Kidney (tissue), 14 donors: ENCODE measurements around the gene TAS1R3. TPM values are rescaled to one million over a fixed set of nuclear protein-coding genes. Genes with fewer than 3 reads are reported as not detected.
A peak's percentile ranks its signal among the peaks of the same experiment; 100 is the strongest.

Source experiments
- DNase-seq, 5 donors: peaks; one replicate each; pipeline ENCODE4 v3.0.0-alpha.2; 2013 to 2020
- FAIRE-seq: peaks from 2 replicates; lab custom pipeline; 2012; peaks lifted over from hg19 to GRCh38; lab: Jason Lieb, UNC
- H3K27ac ChIP-seq, 2 donors: one replicate each; pipeline ENCODE4 v1.7.0; 2013; ENCODE audit warnings: low read depth in 2 of 2, low read length in 2 of 2, inconsistent platforms in 1 of 2
- H3K27me3 ChIP-seq: one replicate; pipeline ENCODE4 v1.7.1; 2013; ENCODE audit warnings: low read length, inconsistent platforms; ENCODE audit not compliant: control insufficient read depth, insufficient read depth
- H3K36me3 ChIP-seq, 3 donors: one replicate each; pipeline versions ENCODE4 v1.7.0 to v1.7.1; 2013; ENCODE audit warnings: low read length in 3 of 3, control low read depth in 1 of 3, inconsistent platforms in 1 of 3; ENCODE audit not compliant: insufficient read depth in 3 of 3, control insufficient read depth in 2 of 3
- H3K4me1 ChIP-seq, 3 donors: one replicate each; pipeline versions ENCODE4 v1.7.0 to v1.7.1; 2013; ENCODE audit warnings: low read length in 3 of 3, inconsistent platforms in 1 of 3, low read depth in 1 of 3; ENCODE audit not compliant: control insufficient read depth in 2 of 3, insufficient read depth in 2 of 3
- H3K4me3 ChIP-seq, 3 donors: one replicate each; pipeline versions ENCODE4 v1.7.0 to v1.8.1; 2013; ENCODE audit warnings: low read length in 3 of 3, control low read depth in 1 of 3, inconsistent platforms in 1 of 3
- H3K9ac ChIP-seq, 3 donors: one replicate each; pipeline versions ENCODE4 v1.7.0 to v1.7.1; 2013; ENCODE audit warnings: low read length in 3 of 3, control low read depth in 1 of 3, inconsistent platforms in 1 of 3
- H3K9me3 ChIP-seq, 3 donors: one replicate each; pipeline versions ENCODE4 v1.7.0 to v1.7.1; 2013; ENCODE audit warnings: low read length in 3 of 3, control low read depth in 1 of 3, inconsistent platforms in 1 of 3; ENCODE audit not compliant: control insufficient read depth in 2 of 3, insufficient read depth in 1 of 3
- intact Hi-C: fragments of 100-400 bp; cut with DNase I; formaldehyde crosslinking; loops from one replicate; pipeline ENCODE4 v1.11.1; 2022
- polyA plus RNA-seq: library from polyadenylated mRNA; stranded (reverse); fragments of 350-450 nt; fragmentation: Illumina TruSeq; extraction: RNeasy Lipid Tissue Mini Kit (QIAGEN cat#74804); gene quantifications from one replicate; pipeline ENCODE4 v1.2.3, GENCODE V29; 2014; ENCODE audit warnings: low read depth, low replicate concordance; ENCODE audit not compliant: insufficient read depth
- total RNA-seq: library from RNA; stranded (reverse); fragmentation: NEBNext Ultra II Directional; extraction: Animal tissue kit (Norgen Biotek cat#: 25700); gene quantifications from one replicate; pipeline ENCODE4 v1.2.1, GENCODE V29; 2021
- TF ChIP-seq, protein P1 (sequence below): IDR thresholded peaks from 3 replicates; pipeline ENCODE4 v1.5.1; 2012; ENCODE audit warnings: mild to moderate bottlenecking, moderate library complexity, borderline replicate concordance; ENCODE audit not compliant: insufficient read depth; ENCODE audit errors: extremely low read depth
- donor health status: control.
- donor health status: control.
- donor health status: control.
- donor health status: control.
- donor health status: control.
- donor health status: DM: yes; HTN: yes; CAD: no.
- donor health status: Normal renal cell carcinoma (clear cell type).

Gene TAS1R3
- total and polyA plus RNA-seq, 2 donors from 2014 or later, result 0.15 to 1.3 TPM

DNA sequence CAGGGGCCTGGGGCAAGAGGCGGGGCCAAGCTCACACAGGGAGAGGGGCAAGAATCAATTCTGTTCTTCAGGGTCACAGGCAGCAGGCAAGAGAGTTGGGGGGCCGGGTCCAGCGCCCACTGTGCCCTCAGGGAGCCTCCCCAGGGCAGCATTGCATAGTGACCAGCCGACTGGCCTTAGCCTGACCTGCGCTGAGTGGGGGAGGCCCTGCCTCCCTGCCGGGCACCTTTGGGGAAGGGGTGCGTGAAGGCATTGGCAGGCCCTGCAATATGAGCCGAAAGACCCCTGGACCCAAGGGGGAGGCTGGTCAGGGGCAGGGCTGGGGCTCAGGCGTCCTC, 38.7 kb upstream of the TAS1R3 start:
- TF ChIP-seq, protein P1, sequence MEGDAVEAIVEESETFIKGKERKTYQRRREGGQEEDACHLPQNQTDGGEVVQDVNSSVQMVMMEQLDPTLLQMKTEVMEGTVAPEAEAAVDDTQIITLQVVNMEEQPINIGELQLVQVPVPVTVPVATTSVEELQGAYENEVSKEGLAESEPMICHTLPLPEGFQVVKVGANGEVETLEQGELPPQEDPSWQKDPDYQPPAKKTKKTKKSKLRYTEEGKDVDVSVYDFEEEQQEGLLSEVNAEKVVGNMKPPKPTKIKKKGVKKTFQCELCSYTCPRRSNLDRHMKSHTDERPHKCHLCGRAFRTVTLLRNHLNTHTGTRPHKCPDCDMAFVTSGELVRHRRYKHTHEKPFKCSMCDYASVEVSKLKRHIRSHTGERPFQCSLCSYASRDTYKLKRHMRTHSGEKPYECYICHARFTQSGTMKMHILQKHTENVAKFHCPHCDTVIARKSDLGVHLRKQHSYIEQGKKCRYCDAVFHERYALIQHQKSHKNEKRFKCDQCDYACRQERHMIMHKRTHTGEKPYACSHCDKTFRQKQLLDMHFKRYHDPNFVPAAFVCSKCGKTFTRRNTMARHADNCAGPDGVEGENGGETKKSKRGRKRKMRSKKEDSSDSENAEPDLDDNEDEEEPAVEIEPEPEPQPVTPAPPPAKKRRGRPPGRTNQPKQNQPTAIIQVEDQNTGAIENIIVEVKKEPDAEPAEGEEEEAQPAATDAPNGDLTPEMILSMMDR, result no peak
- no peaks in the 10 kb centered on the region for H3K27me3 ChIP-seq
- H3K9me3 ChIP-seq, result no peaks in the 10 kb centered on the region
- FAIRE-seq (no peak), DNase-seq (no peak)
- H3K4me3 ChIP-seq, result no peak overlapping the region
- no peak overlapping the region for H3K27ac ChIP-seq
- H3K9ac ChIP-seq, result no peak overlapping the region
- H3K4me1 ChIP-seq, result peaks cover 0 to 5% (median 0%) of the 10 kb centered on the region in 3 donors
- no peaks in the 10 kb centered on the region for H3K36me3 ChIP-seq
- intact Hi-C loops, result loop anchor here (10.0 kb wide), 1 partner anchor 168 kb away; no protein-coding TSS in a partner anchor

DNA sequence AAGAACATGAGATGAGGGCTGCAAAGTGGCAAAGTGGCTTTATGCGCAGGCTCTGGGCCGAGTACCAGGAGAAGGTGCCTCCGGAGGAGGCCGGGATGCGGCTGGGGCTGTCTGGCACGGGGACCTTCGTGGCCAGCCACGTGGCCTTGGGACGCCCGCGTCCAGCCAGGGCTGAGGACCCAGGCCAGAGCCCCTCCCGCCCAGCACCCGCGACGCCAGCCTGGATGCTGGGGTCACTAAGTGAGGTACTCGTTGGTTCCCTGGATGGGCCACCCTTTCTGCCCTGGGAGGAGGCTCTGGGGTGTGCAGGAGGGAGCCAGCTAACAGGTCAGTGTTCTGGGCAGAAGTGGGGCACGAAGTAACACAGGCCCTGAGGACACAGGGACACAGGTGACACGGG, 38.2 kb upstream of the TAS1R3 start:
- intact Hi-C loops, result loop anchor here (10.0 kb wide), 1 partner anchor 168 kb away; no protein-coding TSS in a partner anchor
- no peak overlapping the region for H3K27ac ChIP-seq
- TF ChIP-seq, protein P1, result no peak
- peaks cover 0 to 5% (median 0%) of the 10 kb centered on the region in 3 donors for H3K4me1 ChIP-seq
- H3K27me3 ChIP-seq, result no peaks in the 10 kb centered on the region
- no peaks in the 10 kb centered on the region for H3K36me3 ChIP-seq
- DNase-seq (no peak), FAIRE-seq (no peak)
- H3K4me3 ChIP-seq, result no peak overlapping the region
- H3K9ac ChIP-seq, result no peak overlapping the region
- H3K9me3 ChIP-seq, result no peaks in the 10 kb centered on the region

DNA sequence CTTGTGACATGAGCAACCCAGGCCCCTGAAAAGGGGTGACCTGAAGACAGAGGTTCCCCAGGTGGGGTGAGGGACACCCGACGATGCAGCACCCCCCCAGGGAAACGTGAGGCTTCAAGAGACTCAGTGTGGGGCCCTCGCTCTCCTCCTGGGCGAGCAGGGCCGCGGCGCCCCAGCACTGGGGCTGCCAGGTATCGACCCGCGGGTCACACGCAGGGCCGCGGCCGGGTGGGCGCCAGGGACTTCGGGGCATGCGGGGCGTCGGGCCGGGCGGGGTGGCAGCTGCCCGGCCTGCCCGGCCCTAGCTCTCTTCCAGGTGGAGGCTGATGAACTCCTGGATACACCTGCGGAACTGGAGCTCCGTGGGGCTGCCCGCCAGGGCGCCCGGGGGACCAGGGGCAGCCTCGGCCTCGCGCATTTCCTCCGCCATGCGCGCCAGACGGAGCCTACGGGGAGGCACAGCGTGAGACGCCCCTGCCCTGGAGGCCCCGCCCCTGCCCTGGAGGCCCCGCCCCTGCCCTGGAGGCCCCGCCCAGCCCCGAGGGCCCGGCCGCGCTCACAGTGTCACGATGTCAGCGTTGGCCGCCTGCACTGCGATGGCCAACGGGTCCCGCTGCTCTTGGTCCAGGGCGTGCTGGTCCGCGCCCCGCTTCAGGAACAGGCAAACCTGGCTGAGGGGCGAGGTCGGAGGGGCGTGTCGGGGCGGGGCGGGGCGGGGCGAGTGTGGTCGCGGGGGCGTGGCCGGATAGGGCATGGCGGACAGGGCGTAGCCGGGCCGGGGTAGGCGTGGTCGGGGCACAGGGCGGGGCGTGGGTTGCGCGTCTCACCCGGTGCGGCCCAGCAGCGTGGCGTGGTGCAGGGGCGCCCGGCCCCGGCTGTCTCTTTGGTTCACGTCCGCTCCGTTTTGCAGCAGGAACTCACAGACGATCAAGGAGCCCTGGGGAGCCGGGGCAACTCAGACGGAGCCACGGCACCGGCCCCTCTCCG, 37.5 kb upstream of the TAS1R3 start:
- intact Hi-C loops, result loop anchor here (10.0 kb wide), 1 partner anchor 169 kb away; no protein-coding TSS in a partner anchor
- Histone ChIP-seq H3K27ac (no peak overlapping the region), H3K4me1 (peaks cover 0 to 5% (median 0%) of the 10 kb centered on the region in 3 donors), H3K36me3 (no peaks in the 10 kb centered on the region), H3K9ac (no peak overlapping the region), H3K4me3 (no peak overlapping the region), H3K9me3 (no peaks in the 10 kb centered on the region), H3K27me3 (no peaks in the 10 kb centered on the region)
- DNase-seq, result peak in 2 of 5 donors; percentile 48 to 78
- TF ChIP-seq, protein P1, result no peak
- no peak for FAIRE-seq
